Fibroblast of pulmonary artery (primary cell): ENCODE measurements around the gene FHIT.

Experiments
- DNase-seq: peaks from one replicate; pipeline ENCODE4 v3.0.0-alpha.2; 2010; ENCODE audit warnings: low read depth
- H3K4me3 ChIP-seq: replicated peaks from 2 replicates; pipeline ENCODE4 v1.5.1; 2011; ENCODE audit warnings: low read depth, mild to moderate bottlenecking, control low read depth, low read length, moderate library complexity
- TF ChIP-seq, protein P1 (sequence below): IDR thresholded peaks from 2 replicates; pipeline ENCODE4 v1.5.1; 2011; ENCODE audit warnings: mild to moderate bottlenecking, control low read depth, low read length, inconsistent platforms; ENCODE audit errors: missing control alignments

FHIT gene

DNA sequence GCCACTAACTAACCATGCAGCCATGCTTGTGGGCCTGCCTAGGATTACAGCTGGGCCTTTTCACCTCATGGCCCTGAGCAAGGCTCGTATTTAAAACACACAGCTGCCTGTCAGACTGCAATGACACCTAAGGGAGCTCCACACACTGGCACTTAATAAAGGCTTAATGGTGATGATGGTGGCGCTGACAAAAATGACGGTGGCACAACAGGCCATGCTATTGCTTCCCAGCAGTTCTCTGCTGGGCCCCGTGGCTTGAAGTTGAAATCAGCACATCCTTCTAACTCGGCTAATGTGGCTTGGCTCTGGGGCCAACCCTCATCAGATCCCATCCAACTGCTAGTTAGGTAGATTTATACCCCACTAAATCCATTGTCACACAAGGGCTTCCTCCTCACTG is 112.9 kb downstream of the FHIT start:
- H3K4me3 ChIP-seq = no peak overlapping the region
- no peak for DNase-seq
- TF ChIP-seq, protein P1, sequence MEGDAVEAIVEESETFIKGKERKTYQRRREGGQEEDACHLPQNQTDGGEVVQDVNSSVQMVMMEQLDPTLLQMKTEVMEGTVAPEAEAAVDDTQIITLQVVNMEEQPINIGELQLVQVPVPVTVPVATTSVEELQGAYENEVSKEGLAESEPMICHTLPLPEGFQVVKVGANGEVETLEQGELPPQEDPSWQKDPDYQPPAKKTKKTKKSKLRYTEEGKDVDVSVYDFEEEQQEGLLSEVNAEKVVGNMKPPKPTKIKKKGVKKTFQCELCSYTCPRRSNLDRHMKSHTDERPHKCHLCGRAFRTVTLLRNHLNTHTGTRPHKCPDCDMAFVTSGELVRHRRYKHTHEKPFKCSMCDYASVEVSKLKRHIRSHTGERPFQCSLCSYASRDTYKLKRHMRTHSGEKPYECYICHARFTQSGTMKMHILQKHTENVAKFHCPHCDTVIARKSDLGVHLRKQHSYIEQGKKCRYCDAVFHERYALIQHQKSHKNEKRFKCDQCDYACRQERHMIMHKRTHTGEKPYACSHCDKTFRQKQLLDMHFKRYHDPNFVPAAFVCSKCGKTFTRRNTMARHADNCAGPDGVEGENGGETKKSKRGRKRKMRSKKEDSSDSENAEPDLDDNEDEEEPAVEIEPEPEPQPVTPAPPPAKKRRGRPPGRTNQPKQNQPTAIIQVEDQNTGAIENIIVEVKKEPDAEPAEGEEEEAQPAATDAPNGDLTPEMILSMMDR = no peak

DNA sequence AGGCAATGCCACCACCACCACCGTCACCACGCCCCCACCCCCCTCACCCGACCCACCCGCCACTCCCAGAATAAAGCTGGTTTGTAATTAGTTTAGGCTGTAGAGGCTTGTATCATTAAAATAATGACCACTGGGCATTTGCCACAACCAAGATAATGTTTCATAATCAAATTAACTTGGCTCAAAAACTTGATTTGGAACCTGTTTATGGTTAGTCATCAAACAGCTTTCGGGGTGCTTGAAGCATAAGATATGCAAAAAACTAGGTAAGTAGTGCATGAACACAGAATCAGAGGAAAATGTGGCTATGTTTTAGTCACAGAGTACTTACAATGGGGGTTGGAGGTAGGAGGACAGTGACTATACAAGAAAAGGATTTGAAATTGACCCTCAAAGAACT is 115.1 kb downstream of the FHIT start:
- TF ChIP-seq, protein P1 = no peak
- DNase-seq = no peak
- H3K4me3 ChIP-seq = no peak overlapping the region

DNA sequence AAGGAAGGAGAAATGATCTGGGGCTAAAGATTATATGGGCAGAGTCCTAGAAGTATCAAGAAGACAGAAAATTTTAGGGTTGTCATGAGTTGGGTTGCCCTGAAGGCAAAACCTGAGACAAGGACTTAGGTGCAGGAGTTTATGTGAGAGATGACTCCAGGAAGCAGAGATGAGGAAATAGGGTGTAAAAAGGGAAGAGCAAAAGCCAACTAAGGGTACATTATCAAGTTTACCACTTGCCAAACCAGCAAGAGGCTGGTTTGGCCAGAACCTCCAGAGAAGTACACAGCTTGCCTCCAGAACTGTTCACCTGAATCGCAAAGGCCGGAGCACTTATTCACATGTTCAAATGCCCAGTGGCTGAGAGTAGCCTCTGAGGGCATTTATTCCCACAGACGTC is 116.7 kb downstream of the FHIT start:
- no peak for DNase-seq
- H3K4me3 ChIP-seq = no peak overlapping the region
- TF ChIP-seq, protein P1 = no peak

DNA sequence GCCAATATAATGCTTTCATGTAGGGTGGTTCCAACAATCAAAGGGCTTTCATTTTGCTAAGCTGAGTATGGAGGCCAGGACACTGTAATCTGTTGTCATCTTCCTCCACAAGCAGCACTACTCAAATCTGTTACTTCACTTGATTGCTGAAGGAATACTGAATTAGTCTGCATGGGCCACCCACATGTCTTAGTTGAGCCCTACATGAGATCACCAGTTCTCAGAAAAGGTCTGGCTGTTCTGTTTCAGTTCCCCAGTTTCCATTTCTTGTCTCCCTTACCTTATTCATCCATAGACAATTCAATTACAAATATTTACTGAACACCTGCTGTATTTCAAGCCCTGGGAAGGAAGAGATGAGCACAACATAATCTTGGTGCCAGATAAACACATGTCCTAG is 119.2 kb downstream of the FHIT start:
- TF ChIP-seq, protein P1 = no peak
- DNase-seq = no peak

DNA sequence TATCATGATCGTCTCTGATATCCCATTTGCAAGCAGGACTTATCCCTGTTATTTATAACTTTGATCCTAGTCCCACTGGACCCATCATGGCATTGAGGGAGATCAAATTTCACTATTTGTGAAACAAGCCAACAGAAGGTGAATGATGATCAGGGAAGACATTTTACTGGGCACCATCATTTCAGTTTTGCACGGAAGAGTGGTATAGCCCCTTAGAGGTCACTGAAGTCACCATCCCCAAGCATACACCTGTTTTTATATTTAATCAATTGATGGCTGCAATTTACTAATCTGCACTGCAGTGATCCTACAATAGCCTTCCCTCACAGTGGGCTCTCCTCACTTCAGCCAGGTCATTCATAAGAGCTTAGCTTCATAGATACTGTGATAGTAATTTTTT is 132.4 kb downstream of the FHIT start:
- no peak overlapping the region for H3K4me3 ChIP-seq
- DNase-seq = no peak
- TF ChIP-seq, protein P1 = no peak

More for the DNA sequence above, 119.2 kb downstream of the FHIT start:
- no peak overlapping the region for H3K4me3 ChIP-seq

DNA sequence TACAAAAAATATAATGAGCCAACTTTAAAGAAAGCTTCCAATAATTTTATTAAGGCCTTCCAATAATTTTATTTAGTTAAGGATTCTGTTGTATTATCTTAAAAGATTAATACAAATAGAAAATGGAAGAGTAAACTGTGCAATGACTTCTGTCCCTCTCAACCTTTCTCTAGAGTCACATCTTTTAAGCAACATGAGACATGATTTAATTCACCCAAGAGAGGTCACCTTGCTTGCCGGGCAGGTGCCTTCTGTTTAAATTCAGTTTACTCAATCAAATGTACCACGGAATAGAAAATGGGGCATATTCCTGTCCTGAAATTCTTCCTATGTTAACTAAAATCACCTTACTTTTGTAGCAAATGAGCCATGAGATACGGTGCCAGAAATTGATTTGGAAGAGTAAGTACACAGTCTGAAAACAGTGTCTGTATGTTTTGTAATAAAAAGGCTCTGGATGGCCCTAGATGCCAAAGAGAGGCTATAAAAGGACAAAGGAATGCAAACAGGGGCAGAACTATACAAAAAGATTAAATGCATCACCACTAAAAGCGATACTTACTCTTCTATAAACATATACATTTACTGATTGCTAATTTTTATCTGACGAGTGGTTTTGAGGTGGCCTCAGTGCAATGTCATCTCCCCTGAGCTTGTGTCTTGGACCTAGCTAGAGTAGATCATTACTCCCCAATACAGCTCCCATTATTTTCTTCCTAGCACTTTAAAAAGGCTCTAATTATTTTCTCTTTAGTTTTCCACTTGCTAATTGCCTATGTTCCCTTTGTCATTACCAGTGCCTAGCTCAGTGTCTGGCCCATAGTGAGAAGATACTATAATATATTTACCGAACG is 134.0 kb downstream of the FHIT start:
- DNase-seq = no peak
- TF ChIP-seq, protein P1 = no peak
- no peak overlapping the region for H3K4me3 ChIP-seq
